T47D (cell line): ENCODE measurements around the gene OCLN.
"Not testable (repeated sequence)": the region's sequence is repeated elsewhere in the genome, so short reads cannot be mapped to it uniquely, and the experiment has no call there.

Experiments
- DNase-seq, 2 experiments: peaks; one replicate each; pipeline versions ENCODE4 v3.0.0 to v3.0.0-alpha.2; 2011 to 2012; ENCODE audit warnings: low read depth in 1 of 2, low spot score in 1 of 2
- JUND ChIP-seq: IDR thresholded peaks from 2 replicates; pipeline ENCODE4 v1.6.1; 2012; ENCODE audit warnings: low read depth
- in situ Hi-C: cut with HindIII; loops from 2 replicates; pipeline ENCODE4 v1.10.0; 2016; ENCODE audit warnings: low sequenced_read_pairs, low pct_unique_long_range_greater_than_20kb

Gene OCLN

GRCh38 chr5:69468631-69469030, 24.0 kb upstream of the OCLN start:
- DNase-seq, result no peak
- no peak for TF ChIP-seq JUND
- in situ Hi-C loops, result no loop called here

- in situ Hi-C loops, DNase-seq: not testable (repeated sequence)
Measured at GRCh38 chr5:69471516-69471915, 21.1 kb upstream of the OCLN start.

- DNase-seq, in situ Hi-C loops: not testable (repeated sequence)
Measured at GRCh38 chr5:69472535-69473143, 20.0 kb upstream of the OCLN start.

- TF ChIP-seq JUND, result no peak
- in situ Hi-C loops, result no loop called here
- DNase-seq, result no peak
Measured at GRCh38 chr5:69477170-69477569, 15.4 kb upstream of the OCLN start.

GRCh38 chr5:69478296-69478695, 14.3 kb upstream of the OCLN start:
- in situ Hi-C loops, result not testable (repeated sequence)

GRCh38 chr5:69484891-69485290, 7.7 kb upstream of the OCLN start:
- TF ChIP-seq JUND, result no peak
- in situ Hi-C loops, result no loop called here
- no peak for DNase-seq

More at GRCh38 chr5:69478296-69478695, 14.3 kb upstream of the OCLN start:
- DNase-seq, result not testable (repeated sequence)

- TF ChIP-seq JUND, result no peak
- in situ Hi-C loops, result no loop called here
Measured at GRCh38 chr5:69485471-69485870, 7.1 kb upstream of the OCLN start.

GRCh38 chr5:69489246-69489645, 3.3 kb upstream of the OCLN start:
- in situ Hi-C loops, result no loop called here
- no peak for TF ChIP-seq JUND
- DNase-seq, result no peak

More at GRCh38 chr5:69485471-69485870, 7.1 kb upstream of the OCLN start:
- DNase-seq, result no peak

GRCh38 chr5:69491027-69491426, 1.6 kb upstream of the OCLN start:
- in situ Hi-C loops, result no loop called here
- DNase-seq, result no peak

GRCh38 chr5:69491838-69492390, 676 bp upstream of the OCLN start:
- peak in 1 of 2 experiments; percentile 19 for DNase-seq
- TF ChIP-seq JUND, result no peak
- in situ Hi-C loops, result no loop called here

More at GRCh38 chr5:69491027-69491426, 1.6 kb upstream of the OCLN start:
- no peak for TF ChIP-seq JUND

- peak in 1 of 2 experiments; percentile 39 for DNase-seq
- in situ Hi-C loops, result no loop called here
- TF ChIP-seq JUND, result no peak
Measured at GRCh38 chr5:69492923-69493395, 369 bp downstream of the OCLN start.

GRCh38 chr5:69493396-69494133, 975 bp downstream of the OCLN start:
- TF ChIP-seq JUND, result no peak
- DNase-seq, result peak; percentile 67 to 70
- in situ Hi-C loops, result no loop called here

- in situ Hi-C loops, result no loop called here
- DNase-seq, result no peak
Measured at GRCh38 chr5:69494452-69494851, 1.9 kb downstream of the OCLN start.

More at GRCh38 chr5:69494452-69494851, 1.9 kb downstream of the OCLN start:
- no peak for TF ChIP-seq JUND
